Measurements from ENCODE around the gene BANF2. TPM values are rescaled to one million over a fixed set of nuclear protein-coding genes. Genes with fewer than 3 reads are reported as not detected.

Gene BANF2
- total RNA-seq, 1 donor from 2014 or later: not detected

DNA sequence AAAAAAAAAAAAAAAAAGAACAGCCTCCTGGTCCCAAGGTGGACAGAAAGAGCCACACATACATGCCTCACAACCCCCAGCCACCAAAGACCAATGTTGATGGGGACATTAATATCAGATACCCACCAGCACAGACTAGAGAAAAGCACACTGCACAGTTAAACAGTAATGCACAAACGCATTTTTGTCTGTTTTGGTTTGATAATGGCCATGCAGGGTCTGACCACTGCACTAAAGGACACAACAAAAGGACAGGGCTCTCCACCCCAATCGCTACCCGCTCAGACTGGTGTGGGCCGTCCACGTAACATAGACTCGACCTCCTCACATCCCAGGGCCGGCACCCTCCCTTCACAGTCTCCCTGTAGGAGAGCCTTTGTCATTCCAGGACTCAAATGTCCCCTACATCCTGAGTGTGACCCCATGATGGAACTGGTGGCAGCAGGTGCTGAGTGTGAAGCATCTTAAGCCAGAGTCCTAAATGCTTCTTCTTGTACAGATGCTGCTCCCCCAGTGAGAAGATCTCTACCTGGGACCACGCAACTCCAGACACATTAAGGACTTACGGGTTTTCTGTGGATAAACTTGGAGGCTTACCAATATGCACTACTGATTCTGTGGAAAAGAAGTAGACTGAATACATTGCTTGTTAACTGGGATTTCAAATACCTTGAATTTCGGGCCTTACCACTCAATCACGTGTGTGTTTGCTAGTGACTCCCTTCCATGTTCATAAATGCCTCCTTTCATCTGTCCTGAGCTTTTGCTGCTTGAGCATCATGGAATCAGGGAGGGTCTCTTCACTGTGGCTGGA lies 45.7 kb upstream of the BANF2 start:
- no peak for ATAC-seq
- peaks cover 29% of the 10 kb centered on the region for H3K36me3 ChIP-seq
- H3K4me1 ChIP-seq: peaks cover 41% of the 10 kb centered on the region
- TF ChIP-seq, protein P1, sequence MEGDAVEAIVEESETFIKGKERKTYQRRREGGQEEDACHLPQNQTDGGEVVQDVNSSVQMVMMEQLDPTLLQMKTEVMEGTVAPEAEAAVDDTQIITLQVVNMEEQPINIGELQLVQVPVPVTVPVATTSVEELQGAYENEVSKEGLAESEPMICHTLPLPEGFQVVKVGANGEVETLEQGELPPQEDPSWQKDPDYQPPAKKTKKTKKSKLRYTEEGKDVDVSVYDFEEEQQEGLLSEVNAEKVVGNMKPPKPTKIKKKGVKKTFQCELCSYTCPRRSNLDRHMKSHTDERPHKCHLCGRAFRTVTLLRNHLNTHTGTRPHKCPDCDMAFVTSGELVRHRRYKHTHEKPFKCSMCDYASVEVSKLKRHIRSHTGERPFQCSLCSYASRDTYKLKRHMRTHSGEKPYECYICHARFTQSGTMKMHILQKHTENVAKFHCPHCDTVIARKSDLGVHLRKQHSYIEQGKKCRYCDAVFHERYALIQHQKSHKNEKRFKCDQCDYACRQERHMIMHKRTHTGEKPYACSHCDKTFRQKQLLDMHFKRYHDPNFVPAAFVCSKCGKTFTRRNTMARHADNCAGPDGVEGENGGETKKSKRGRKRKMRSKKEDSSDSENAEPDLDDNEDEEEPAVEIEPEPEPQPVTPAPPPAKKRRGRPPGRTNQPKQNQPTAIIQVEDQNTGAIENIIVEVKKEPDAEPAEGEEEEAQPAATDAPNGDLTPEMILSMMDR (IDR thresholded peaks at IDR 0.05): no peak
- intact Hi-C loops (cut with DNase I): no loop called here
- no peaks in the 10 kb centered on the region for H3K27me3 ChIP-seq
- no peak overlapping the region for H3K4me3 ChIP-seq
- DNase-seq: peak; percentile 40
- no peaks in the 10 kb centered on the region for H3K9me3 ChIP-seq
- no peak overlapping the region for H3K27ac ChIP-seq

DNA sequence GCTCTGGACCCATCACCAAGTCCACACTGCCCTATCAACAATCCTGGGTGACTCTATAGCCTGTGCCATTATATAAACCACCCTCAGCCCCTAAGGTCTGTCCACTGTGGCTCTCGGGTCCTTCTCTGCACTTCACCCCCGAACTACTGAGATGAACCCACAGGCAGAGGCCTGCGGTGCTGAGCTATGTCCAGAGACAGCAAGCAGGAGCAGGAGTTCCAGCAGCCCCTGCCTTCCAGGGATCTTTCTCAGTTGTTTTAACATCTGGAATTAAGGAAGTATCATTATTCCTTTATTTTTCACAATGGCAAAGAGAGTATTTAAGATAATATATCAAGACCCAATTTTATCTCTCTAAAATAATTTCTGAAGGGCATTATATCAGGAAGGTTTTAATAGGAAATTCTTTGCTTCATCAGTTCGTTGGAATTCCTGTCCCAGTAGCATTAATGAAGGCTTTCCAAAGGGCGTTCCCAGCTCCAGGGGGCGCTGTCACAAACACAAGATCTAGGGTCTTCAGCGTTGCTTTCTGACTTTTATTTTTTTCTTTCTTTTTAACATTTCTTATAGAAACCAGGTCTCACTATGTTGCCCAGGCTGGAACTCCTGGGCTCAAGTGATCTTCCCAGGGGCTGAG lies 45.0 kb upstream of the BANF2 start:
- intact Hi-C loops (cut with DNase I): no loop called here
- peak; percentile 55 for DNase-seq
- ATAC-seq: no peak
- Histone ChIP-seq H3K9me3 (no peaks in the 10 kb centered on the region), H3K27ac (no peak overlapping the region), H3K4me1 (peaks cover 34% of the 10 kb centered on the region), H3K36me3 (peaks cover 30% of the 10 kb centered on the region), H3K27me3 (no peaks in the 10 kb centered on the region), H3K4me3 (no peak overlapping the region)
- TF ChIP-seq, protein P1 (IDR thresholded peaks at IDR 0.05): peak; percentile 63

DNA sequence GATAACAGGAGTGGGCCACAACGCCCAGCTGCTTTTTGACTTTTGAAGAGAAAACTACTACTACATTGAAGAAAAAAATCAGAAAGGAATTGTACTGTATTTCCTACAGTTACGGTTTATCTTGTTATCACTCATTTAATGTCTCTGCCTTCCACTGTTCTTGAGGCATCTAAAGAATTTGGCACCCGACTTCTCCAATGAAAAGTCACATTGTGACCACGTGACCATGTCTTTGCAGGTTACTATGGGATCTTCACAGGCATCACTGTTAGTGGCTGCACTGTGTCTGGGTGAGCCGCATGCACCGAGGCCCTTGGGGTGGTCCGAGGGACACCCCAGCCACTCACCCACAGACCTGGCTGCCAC lies 44.5 kb upstream of the BANF2 start:
- DNase-seq (peak; percentile 33), ATAC-seq (no peak)
- TF ChIP-seq, protein P1 (IDR thresholded peaks at IDR 0.05): no peak
- intact Hi-C loops (cut with DNase I): no loop called here
- Histone ChIP-seq H3K27ac (no peak overlapping the region), H3K4me1 (peaks cover 29% of the 10 kb centered on the region), H3K27me3 (no peaks in the 10 kb centered on the region), H3K4me3 (no peak overlapping the region), H3K9me3 (no peaks in the 10 kb centered on the region), H3K36me3 (peaks cover 35% of the 10 kb centered on the region)

DNA sequence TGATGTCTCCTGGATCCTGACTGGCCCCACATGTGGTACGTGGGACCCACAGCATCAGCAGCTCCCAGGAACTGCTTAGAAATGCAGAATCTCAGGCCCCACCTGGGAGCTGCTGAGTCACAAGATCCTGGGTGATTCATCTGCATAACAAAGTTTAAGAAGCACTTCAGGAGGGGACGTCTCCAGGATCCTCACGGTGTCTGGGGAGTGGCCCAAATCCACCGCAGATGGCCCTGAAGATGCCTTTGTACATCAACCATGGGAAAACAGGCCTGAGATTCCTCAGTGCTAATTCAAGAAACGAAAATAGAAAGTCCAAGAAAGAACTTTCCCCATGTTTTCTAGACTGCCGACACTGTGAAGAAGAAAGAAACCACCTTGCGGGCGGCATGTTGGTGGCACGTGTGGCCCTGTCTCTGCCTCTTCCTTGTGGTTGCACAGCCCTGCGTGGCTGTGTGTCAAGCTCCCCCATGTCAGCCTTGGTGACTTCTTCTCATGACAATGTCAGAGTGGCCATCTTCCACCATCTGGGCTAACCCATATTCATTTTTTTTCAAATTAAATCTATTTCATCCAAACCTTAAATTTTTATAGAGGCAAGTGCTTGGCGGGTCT lies 43.8 kb upstream of the BANF2 start:
- Histone ChIP-seq H3K4me1 (peaks cover 22% of the 10 kb centered on the region), H3K27ac (no peak overlapping the region), H3K4me3 (no peak overlapping the region), H3K36me3 (peaks cover 36% of the 10 kb centered on the region), H3K27me3 (no peaks in the 10 kb centered on the region), H3K9me3 (no peaks in the 10 kb centered on the region)
- TF ChIP-seq, protein P1 (IDR thresholded peaks at IDR 0.05): no peak
- DNase-seq (peak; percentile 7), ATAC-seq (no peak)
- intact Hi-C loops (cut with DNase I): no loop called here

DNA sequence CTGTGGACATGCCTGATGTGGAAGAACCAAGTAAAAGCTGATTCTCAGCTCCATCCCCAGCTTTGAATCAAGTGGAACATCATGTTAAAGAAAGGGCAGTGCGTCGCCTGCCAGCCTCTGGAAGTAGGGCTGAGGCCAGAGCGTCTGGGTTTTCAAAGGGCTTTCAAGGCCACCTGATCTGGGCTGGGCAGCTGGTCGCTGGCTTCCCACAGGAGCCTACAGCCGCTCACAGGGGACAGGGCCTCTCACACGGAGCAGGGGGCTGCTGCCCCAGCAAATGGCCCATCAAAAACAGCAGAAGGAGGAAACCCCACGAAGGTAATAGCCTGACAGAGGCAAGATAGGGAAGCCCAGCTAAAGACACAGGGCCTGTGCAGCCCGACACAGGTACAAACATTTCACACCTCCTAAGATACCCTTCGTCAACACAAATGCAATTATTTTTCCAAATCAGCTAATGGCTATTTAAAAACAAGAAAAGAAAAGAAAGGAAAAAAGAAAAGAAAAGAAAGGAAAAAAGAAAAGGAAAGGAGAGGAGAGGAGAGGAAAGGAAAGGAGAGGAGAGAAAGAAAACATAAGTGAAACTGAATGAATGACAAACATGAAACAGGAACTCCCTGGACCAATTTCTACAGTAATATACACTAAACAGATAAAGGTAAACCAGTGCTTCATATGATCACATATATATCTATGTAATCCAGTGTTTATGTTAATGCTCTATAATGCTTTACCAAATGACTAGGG lies 42.5 kb upstream of the BANF2 start:
- Histone ChIP-seq H3K9me3 (no peaks in the 10 kb centered on the region), H3K36me3 (peaks cover 36% of the 10 kb centered on the region), H3K27me3 (no peaks in the 10 kb centered on the region), H3K27ac (no peak overlapping the region), H3K4me1 (peaks cover 21% of the 10 kb centered on the region), H3K4me3 (no peak overlapping the region)
- ATAC-seq: no peak
- intact Hi-C loops (cut with DNase I): no loop called here
- TF ChIP-seq, protein P1 (IDR thresholded peaks at IDR 0.05): no peak
- peak; percentile 40 for DNase-seq

Measured in upper lobe of right lung (tissue), 1 donor.